Progenitor cell of endocrine pancreas (in vitro differentiated cells): Measurements from ENCODE around the gene P2RY6. TPM values are rescaled to one million over a fixed set of nuclear protein-coding genes. Genes with fewer than 3 reads are reported as not detected.
"Not testable (repeated sequence)": the region's sequence is repeated elsewhere in the genome, so short reads cannot be mapped to it uniquely, and the experiment has no call there.

ENCODE experiments used
- DNase-seq: peaks from one replicate; pipeline ENCODE4 v3.0.0; 2021; ENCODE audit warnings: low spot score; ENCODE audit not compliant: unreplicated experiment
- H3K27ac Mint-ChIP-seq: 2 replicates; pipeline ENCODE4 v1.8.0; 2021; ENCODE audit warnings: mild to moderate bottlenecking, moderate library complexity, mixed read lengths
- H3K27me3 Mint-ChIP-seq: 2 replicates; pipeline ENCODE4 v1.8.0; 2021; ENCODE audit warnings: mixed read lengths
- H3K36me3 Mint-ChIP-seq: 2 replicates; pipeline ENCODE4 v1.8.0; 2022; ENCODE audit warnings: mixed read lengths; ENCODE audit not compliant: insufficient read depth
- H3K4me1 Mint-ChIP-seq: 2 replicates; pipeline ENCODE4 v1.8.0; 2021; ENCODE audit warnings: low read depth, mixed read lengths
- H3K4me3 Mint-ChIP-seq: 2 replicates; pipeline ENCODE4 v1.8.0; 2021; ENCODE audit warnings: low read depth, mild to moderate bottlenecking, moderate library complexity, mixed read lengths
- H3K9me3 Mint-ChIP-seq: 2 replicates; pipeline ENCODE4 v1.8.0; 2021; ENCODE audit warnings: low read depth, mixed read lengths
- CTCF ChIP-seq: fragments of 200-600 bp; sonication (generic); IDR thresholded peaks from one replicate; pipeline ENCODE4 v1.5.0; 2021; ENCODE audit warnings: antibody characterized with exemption, mild to moderate bottlenecking; ENCODE audit not compliant: unreplicated experiment
- total RNA-seq: library from RNA; stranded (reverse); gene quantifications from 2 replicates; pipeline ENCODE4 v1.2.1, GENCODE V29; 2021

P2RY6 gene
- total RNA-seq, 1 donor from 2014 or later, result 0.14 TPM

- DNase-seq, result no peak
- H3K27ac Mint-ChIP-seq, result no peak overlapping the region
- TF ChIP-seq CTCF, result no peak
- no peaks in the 10 kb centered on the region for H3K36me3 Mint-ChIP-seq
- no peaks in the 10 kb centered on the region for H3K9me3 Mint-ChIP-seq
- H3K4me3 Mint-ChIP-seq, result no peak overlapping the region
- peaks cover 17% of the 10 kb centered on the region for H3K4me1 Mint-ChIP-seq
- H3K27me3 Mint-ChIP-seq, result peaks cover 32% of the 10 kb centered on the region
Observed at GRCh38 chr11:73272680-73273038, 521 bp downstream of the P2RY6 start.

- no peaks in the 10 kb centered on the region for H3K9me3 Mint-ChIP-seq
- no peak for DNase-seq
- H3K27ac Mint-ChIP-seq, result no peak overlapping the region
- H3K4me3 Mint-ChIP-seq, result no peak overlapping the region
- peaks cover 25% of the 10 kb centered on the region for H3K27me3 Mint-ChIP-seq
- H3K4me1 Mint-ChIP-seq, result peaks cover 17% of the 10 kb centered on the region
- H3K36me3 Mint-ChIP-seq, result no peaks in the 10 kb centered on the region
- TF ChIP-seq CTCF, result no peak
Observed at GRCh38 chr11:73273222-73273895, 1.2 kb downstream of the P2RY6 start.

GRCh38 chr11:73274191-73274590, 2.1 kb downstream of the P2RY6 start:
- not testable (repeated sequence) for H3K9me3 Mint-ChIP-seq, H3K36me3 Mint-ChIP-seq, DNase-seq, H3K4me3 Mint-ChIP-seq, H3K27ac Mint-ChIP-seq
- Mint-ChIP-seq H3K4me1 (peaks cover 17% of the 10 kb centered on the region), H3K27me3 (peaks cover 23% of the 10 kb centered on the region)

- no peaks in the 10 kb centered on the region for H3K36me3 Mint-ChIP-seq
- peaks cover 13% of the 10 kb centered on the region for H3K4me1 Mint-ChIP-seq
- DNase-seq, result no peak
- TF ChIP-seq CTCF, result no peak
- no peaks in the 10 kb centered on the region for H3K9me3 Mint-ChIP-seq
- no peak overlapping the region for H3K4me3 Mint-ChIP-seq
- H3K27me3 Mint-ChIP-seq, result peaks cover 23% of the 10 kb centered on the region
- no peak overlapping the region for H3K27ac Mint-ChIP-seq
Observed at GRCh38 chr11:73274722-73275380, 2.7 kb downstream of the P2RY6 start.

- Mint-ChIP-seq H3K36me3 (no peaks in the 10 kb centered on the region), H3K27me3 (peaks cover 22% of the 10 kb centered on the region), H3K9me3 (no peaks in the 10 kb centered on the region), H3K27ac (no peak overlapping the region), H3K4me1 (peaks cover 10% of the 10 kb centered on the region), H3K4me3 (no peak overlapping the region)
- no peak for DNase-seq
- TF ChIP-seq CTCF, result no peak
Observed at GRCh38 chr11:73275381-73275750, 3.2 kb downstream of the P2RY6 start.

- no peaks in the 10 kb centered on the region for H3K36me3 Mint-ChIP-seq
- H3K4me1 Mint-ChIP-seq, result peaks cover 6% of the 10 kb centered on the region
- no peak for DNase-seq
- no peaks in the 10 kb centered on the region for H3K9me3 Mint-ChIP-seq
- no peak for TF ChIP-seq CTCF
- no peak overlapping the region for H3K27ac Mint-ChIP-seq
- H3K27me3 Mint-ChIP-seq, result peaks cover 20% of the 10 kb centered on the region
- no peak overlapping the region for H3K4me3 Mint-ChIP-seq
Observed at GRCh38 chr11:73277467-73277866, 5.3 kb downstream of the P2RY6 start.
